GM21717 (cell line): ENCODE results near the gene NTRK1.

Experiments used
- ATAC-seq: cut with Tn5 transposase; IDR thresholded peaks from one replicate; pipeline ENCODE4 v1.9.1; 2021; ENCODE audit warnings: mild to moderate bottlenecking, moderate library complexity; ENCODE audit not compliant: unreplicated experiment

The NTRK1 gene

GRCh38 chr1:156854634-156855033, 6.0 kb upstream of the NTRK1 start:
- no peak for ATAC-seq

GRCh38 chr1:156856282-156856785, 4.3 kb upstream of the NTRK1 start:
- no peak for ATAC-seq

GRCh38 chr1:156857532-156857931, 3.1 kb upstream of the NTRK1 start:
- no peak for ATAC-seq

GRCh38 chr1:156858555-156858956, 2.1 kb upstream of the NTRK1 start:
- no peak for ATAC-seq

GRCh38 chr1:156858959-156859522, 1.6 kb upstream of the NTRK1 start, which contains the start of gene INSRR:
Gene INSRR (minus strand): TSS chr1:156859117. CDS start chr1:156858621, 496 bp downstream.
- ATAC-seq, result no peak

- ATAC-seq, result no peak
These were observed 1.0 kb upstream of the NTRK1 start for GRCh38 chr1:156859523-156860112.

- no peak for ATAC-seq
These were observed 495 bp upstream of the NTRK1 start for GRCh38 chr1:156860113-156860627.

- ATAC-seq, result no peak
These were observed 1.9 kb downstream of the NTRK1 start for GRCh38 chr1:156862584-156862983.

- no peak for ATAC-seq
These were observed 2.4 kb downstream of the NTRK1 start for GRCh38 chr1:156862997-156863599.

- no peak for ATAC-seq
These were observed 3.0 kb downstream of the NTRK1 start for GRCh38 chr1:156863631-156864030.

GRCh38 chr1:156864796-156865195, 4.1 kb downstream of the NTRK1 start:
- ATAC-seq, result no peak

- ATAC-seq, result no peak
These were observed 4.6 kb downstream of the NTRK1 start for GRCh38 chr1:156865258-156865657.

GRCh38 chr1:156865865-156866248, 5.2 kb downstream of the NTRK1 start:
- no peak for ATAC-seq

- no peak for ATAC-seq
These were observed 5.7 kb downstream of the NTRK1 start for GRCh38 chr1:156866249-156866909.

- ATAC-seq, result no peak
These were observed 7.7 kb downstream of the NTRK1 start for GRCh38 chr1:156868341-156868740.

GRCh38 chr1:156869455-156869854, 8.8 kb downstream of the NTRK1 start:
- no peak for ATAC-seq

GRCh38 chr1:156873659-156874058, 13.0 kb downstream of the NTRK1 start:
- ATAC-seq, result no peak

GRCh38 chr1:156874142-156874541, 13.5 kb downstream of the NTRK1 start:
- ATAC-seq, result no peak

- ATAC-seq, result no peak
These were observed 14.1 kb downstream of the NTRK1 start for GRCh38 chr1:156874572-156875340.

GRCh38 chr1:156875341-156875615, 14.6 kb downstream of the NTRK1 start:
- ATAC-seq, result no peak

GRCh38 chr1:156876281-156876680, 15.6 kb downstream of the NTRK1 start:
- no peak for ATAC-seq
